ENCODE measurements around the gene BBS7.

BBS7 gene

DNA sequence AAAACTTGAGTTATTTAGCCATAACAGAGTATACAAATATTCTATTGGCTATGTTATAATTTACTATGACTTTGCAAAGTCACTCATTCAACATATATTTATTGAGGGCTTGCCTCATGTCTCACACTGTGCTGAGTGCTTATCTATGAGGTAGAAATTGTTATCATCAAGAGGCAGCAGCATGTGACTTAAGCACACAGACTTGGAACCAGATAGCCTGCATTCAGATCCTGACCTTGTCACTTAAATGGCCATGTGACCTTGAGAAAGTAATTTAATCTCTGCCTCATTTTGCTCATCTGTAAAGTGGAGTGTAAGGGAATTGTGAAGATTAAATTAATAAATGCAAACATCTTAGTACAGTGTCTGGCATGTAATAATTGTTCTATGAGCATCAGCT, 79.3 kb downstream of the BBS7 start:
- H3K27me3 Mint-ChIP-seq, result peaks cover 36% of the 10 kb centered on the region
- H3K4me3 Mint-ChIP-seq, result no peak overlapping the region
- H3K4me1 Mint-ChIP-seq (ENCODE audit: low read depth), result peaks cover 9% of the 10 kb centered on the region

GRCh38 chr4:121789960-121790829, 80.1 kb downstream of the BBS7 start:
- no peaks in the 10 kb centered on the region for H3K9me3 Mint-ChIP-seq
- no peaks in the 10 kb centered on the region for H3K36me3 Mint-ChIP-seq (ENCODE audit: low read depth)
- no peak overlapping the region for H3K4me3 Mint-ChIP-seq
- H3K27ac Mint-ChIP-seq, result no peak overlapping the region
- no peak for DNase-seq
- peaks cover 43% of the 10 kb centered on the region for H3K27me3 Mint-ChIP-seq
- H3K4me1 Mint-ChIP-seq (ENCODE audit: low read depth), result peaks cover 6% of the 10 kb centered on the region

More for the DNA sequence above, 79.3 kb downstream of the BBS7 start:
- no peaks in the 10 kb centered on the region for H3K9me3 Mint-ChIP-seq
- H3K27ac Mint-ChIP-seq, result no peak overlapping the region
- no peaks in the 10 kb centered on the region for H3K36me3 Mint-ChIP-seq (ENCODE audit: low read depth)
- DNase-seq, result no peak

- peaks cover 50% of the 10 kb centered on the region for H3K27me3 Mint-ChIP-seq
- H3K4me3 Mint-ChIP-seq, result no peak overlapping the region
- H3K36me3 Mint-ChIP-seq (ENCODE audit: low read depth), result no peaks in the 10 kb centered on the region
- H3K9me3 Mint-ChIP-seq, result no peaks in the 10 kb centered on the region
- H3K4me1 Mint-ChIP-seq (ENCODE audit: low read depth), result peaks cover 6% of the 10 kb centered on the region
- no peak overlapping the region for H3K27ac Mint-ChIP-seq
- DNase-seq, result no peak
These were observed 80.8 kb downstream of the BBS7 start for GRCh38 chr4:121789455-121789854.

DNA sequence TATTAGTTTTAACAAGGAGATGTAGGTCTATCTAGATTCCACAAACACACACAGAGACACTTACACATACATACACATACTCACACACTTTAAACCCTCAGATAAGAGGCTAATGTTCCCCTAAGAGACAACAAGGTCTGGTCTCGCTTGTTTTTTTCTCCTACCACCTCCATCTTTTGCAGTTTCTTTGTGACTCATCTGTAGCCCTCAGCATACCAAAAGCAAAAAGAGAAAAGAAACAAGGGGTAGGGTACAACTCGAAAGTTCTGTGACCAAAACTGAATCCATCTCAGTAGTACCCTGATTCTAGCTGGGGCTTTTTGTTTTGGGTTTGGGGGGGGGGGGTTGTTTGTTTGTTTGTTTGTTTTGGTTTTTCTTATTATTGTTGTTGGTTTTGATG, 81.4 kb downstream of the BBS7 start:
- H3K9me3 Mint-ChIP-seq, result peaks cover 1% of the 10 kb centered on the region
- DNase-seq, result no peak
- H3K4me3 Mint-ChIP-seq, result no peak overlapping the region
- H3K27ac Mint-ChIP-seq, result no peak overlapping the region
- H3K27me3 Mint-ChIP-seq, result peaks cover 54% of the 10 kb centered on the region
- peaks cover 6% of the 10 kb centered on the region for H3K4me1 Mint-ChIP-seq (ENCODE audit: low read depth)
- H3K36me3 Mint-ChIP-seq (ENCODE audit: low read depth), result no peaks in the 10 kb centered on the region

DNA sequence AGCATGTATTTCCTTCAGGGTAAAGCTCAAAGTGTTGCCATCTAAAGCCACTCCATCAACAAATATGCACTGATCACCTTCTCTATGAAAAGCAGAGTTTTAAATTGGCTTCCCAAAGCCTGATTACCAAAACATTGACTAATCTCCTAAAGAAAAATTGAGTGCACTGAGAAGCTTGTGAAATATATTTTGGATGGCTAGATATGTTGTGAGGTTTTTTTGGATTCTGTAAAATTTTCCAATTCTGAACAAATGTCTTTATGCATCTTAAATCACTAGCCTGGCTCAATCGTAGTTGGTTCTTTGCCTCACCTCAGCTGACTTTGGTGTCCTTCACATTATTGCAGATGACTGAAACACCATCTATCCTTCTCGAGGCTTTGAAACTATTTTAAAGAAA, 84.1 kb downstream of the BBS7 start:
- peaks cover 6% of the 10 kb centered on the region for H3K4me1 Mint-ChIP-seq (ENCODE audit: low read depth)
- DNase-seq, result no peak
- H3K4me3 Mint-ChIP-seq, result no peak overlapping the region
- H3K27ac Mint-ChIP-seq, result no peak overlapping the region
- H3K36me3 Mint-ChIP-seq (ENCODE audit: low read depth), result no peaks in the 10 kb centered on the region
- peaks cover 3% of the 10 kb centered on the region for H3K9me3 Mint-ChIP-seq
- H3K27me3 Mint-ChIP-seq, result peaks cover 63% of the 10 kb centered on the region

- no peaks in the 10 kb centered on the region for H3K36me3 Mint-ChIP-seq (ENCODE audit: low read depth)
- H3K27me3 Mint-ChIP-seq, result peaks cover 66% of the 10 kb centered on the region
- no peak overlapping the region for H3K4me3 Mint-ChIP-seq
- peaks cover 3% of the 10 kb centered on the region for H3K9me3 Mint-ChIP-seq
- no peak for DNase-seq
- H3K4me1 Mint-ChIP-seq (ENCODE audit: low read depth), result peaks cover 6% of the 10 kb centered on the region
- no peak overlapping the region for H3K27ac Mint-ChIP-seq
These were observed 84.8 kb downstream of the BBS7 start for GRCh38 chr4:121785479-121785878.

GRCh38 chr4:121784975-121785374, 85.3 kb downstream of the BBS7 start:
- DNase-seq, result no peak
- Mint-ChIP-seq H3K4me1 (ENCODE audit: low read depth) (peaks cover 6% of the 10 kb centered on the region), H3K9me3 (peaks cover 3% of the 10 kb centered on the region), H3K4me3 (no peak overlapping the region), H3K27me3 (peaks cover 68% of the 10 kb centered on the region), H3K27ac (no peak overlapping the region), H3K36me3 (ENCODE audit: low read depth) (no peaks in the 10 kb centered on the region)

DNA sequence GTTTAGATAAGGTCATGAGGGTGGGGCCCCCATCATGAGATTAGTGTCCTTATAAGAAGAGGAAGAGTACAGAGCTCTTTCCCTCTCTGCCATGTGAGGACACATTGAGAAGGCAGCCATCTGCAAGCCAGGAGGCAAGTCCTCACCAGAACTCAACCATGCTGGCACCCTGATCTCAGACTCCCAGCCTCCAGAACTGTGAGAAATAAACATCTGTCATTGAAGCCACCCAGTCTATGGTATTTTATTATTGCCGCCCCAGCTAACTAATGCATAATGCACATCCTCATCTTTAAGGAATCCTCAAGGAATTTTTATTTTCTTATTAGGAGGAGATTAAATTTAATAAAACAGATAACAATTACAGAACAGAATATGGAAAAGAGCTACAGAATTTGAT, 85.9 kb downstream of the BBS7 start:
- no peak for DNase-seq
- Mint-ChIP-seq H3K27ac (no peak overlapping the region), H3K27me3 (peaks cover 68% of the 10 kb centered on the region), H3K9me3 (peaks cover 3% of the 10 kb centered on the region), H3K4me1 (ENCODE audit: low read depth) (peaks cover 6% of the 10 kb centered on the region), H3K4me3 (no peak overlapping the region), H3K36me3 (ENCODE audit: low read depth) (no peaks in the 10 kb centered on the region)

GRCh38 chr4:121783210-121783609, 87.1 kb downstream of the BBS7 start:
- Mint-ChIP-seq H3K4me3 (no peak overlapping the region), H3K9me3 (peaks cover 3% of the 10 kb centered on the region), H3K4me1 (ENCODE audit: low read depth) (no peaks in the 10 kb centered on the region), H3K36me3 (ENCODE audit: low read depth) (no peaks in the 10 kb centered on the region), H3K27me3 (peaks cover 59% of the 10 kb centered on the region), H3K27ac (no peak overlapping the region)
- DNase-seq, result no peak

GRCh38 chr4:121778991-121779628, 91.2 kb downstream of the BBS7 start:
- no peak overlapping the region for H3K27ac Mint-ChIP-seq
- no peaks in the 10 kb centered on the region for H3K36me3 Mint-ChIP-seq (ENCODE audit: low read depth)
- no peaks in the 10 kb centered on the region for H3K4me1 Mint-ChIP-seq (ENCODE audit: low read depth)
- no peak overlapping the region for H3K4me3 Mint-ChIP-seq
- peaks cover 27% of the 10 kb centered on the region for H3K27me3 Mint-ChIP-seq
- peaks cover 3% of the 10 kb centered on the region for H3K9me3 Mint-ChIP-seq
- no peak for DNase-seq

DNA sequence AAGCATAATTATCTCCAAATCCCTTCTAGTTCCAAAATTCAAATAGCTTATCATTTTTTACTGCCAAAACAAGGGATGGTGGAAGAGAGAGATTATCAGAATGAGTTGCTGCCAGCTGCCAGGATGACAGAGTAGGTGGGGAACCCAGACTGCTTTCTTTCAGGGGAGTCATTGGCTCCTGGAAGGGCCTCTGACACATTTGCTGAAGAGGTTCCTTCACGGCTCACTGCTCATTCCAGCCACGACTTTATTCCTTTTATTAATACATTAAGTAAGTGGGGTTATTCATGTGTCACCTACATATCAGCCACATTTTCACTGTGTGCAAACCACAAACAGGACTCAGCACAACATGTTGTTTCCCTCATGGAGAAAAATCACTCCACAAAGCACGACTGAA, 92.6 kb downstream of the BBS7 start:
- Mint-ChIP-seq H3K9me3 (no peaks in the 10 kb centered on the region), H3K4me1 (ENCODE audit: low read depth) (no peaks in the 10 kb centered on the region), H3K27me3 (peaks cover 20% of the 10 kb centered on the region), H3K27ac (no peak overlapping the region), H3K4me3 (no peak overlapping the region), H3K36me3 (ENCODE audit: low read depth) (no peaks in the 10 kb centered on the region)
- no peak for DNase-seq

GRCh38 chr4:121776610-121777401, 93.5 kb downstream of the BBS7 start:
- no peaks in the 10 kb centered on the region for H3K4me1 Mint-ChIP-seq (ENCODE audit: low read depth)
- peaks cover 20% of the 10 kb centered on the region for H3K27me3 Mint-ChIP-seq
- no peaks in the 10 kb centered on the region for H3K9me3 Mint-ChIP-seq
- DNase-seq, result no peak
- no peak overlapping the region for H3K27ac Mint-ChIP-seq
- no peak overlapping the region for H3K4me3 Mint-ChIP-seq
- no peaks in the 10 kb centered on the region for H3K36me3 Mint-ChIP-seq (ENCODE audit: low read depth)
